T-helper 2 cell treated with Interferon-gamma antibody and Interleukin-4, amounts not matched to agents 100 ng/mL and 5 ng/mL, for 36 hours (primary cell): ENCODE data around the gene SULT1C3. TPM values are rescaled to one million over a fixed set of nuclear protein-coding genes. Genes with fewer than 3 reads are reported as not detected.

Experiments
- intact Hi-C: fragments of 100-400 bp; cut with micrococcal nuclease; formaldehyde crosslinking; loops from one replicate; pipeline ENCODE4 v1.15.1; 2023
- total RNA-seq: library from RNA; stranded (reverse); gene quantifications from 2 replicates; pipeline ENCODE4 v1.2.3, GENCODE V29; 2022

The SULT1C3 gene
- total RNA-seq = not detected in 2 replicates

DNA sequence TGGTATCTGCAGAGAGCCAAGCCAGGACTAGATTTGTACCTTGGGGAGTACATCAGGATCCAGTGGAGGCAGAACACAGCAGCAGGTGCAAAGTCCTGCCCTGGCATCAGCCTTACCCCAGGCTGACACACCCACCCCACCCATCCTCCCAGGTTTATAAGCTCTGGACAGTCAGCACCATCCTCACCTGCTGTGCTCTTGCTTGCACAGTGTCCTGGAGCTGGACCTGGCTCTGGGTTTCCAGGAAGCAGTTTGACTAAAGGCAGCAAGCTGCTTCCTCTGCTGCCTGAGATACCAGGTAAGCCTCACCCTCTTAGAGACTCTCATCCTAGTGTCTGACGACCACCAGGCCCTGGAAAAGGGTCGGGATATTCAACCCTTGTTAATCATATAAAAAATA is at the start of gene SULT1C3:
Gene SULT1C3, plus strand, starts transcription at position 183 of the 400 bp plus-strand sequence. CDS start 7,227 bp downstream, outside the sequence.
- intact Hi-C loops = no loop called here

DNA sequence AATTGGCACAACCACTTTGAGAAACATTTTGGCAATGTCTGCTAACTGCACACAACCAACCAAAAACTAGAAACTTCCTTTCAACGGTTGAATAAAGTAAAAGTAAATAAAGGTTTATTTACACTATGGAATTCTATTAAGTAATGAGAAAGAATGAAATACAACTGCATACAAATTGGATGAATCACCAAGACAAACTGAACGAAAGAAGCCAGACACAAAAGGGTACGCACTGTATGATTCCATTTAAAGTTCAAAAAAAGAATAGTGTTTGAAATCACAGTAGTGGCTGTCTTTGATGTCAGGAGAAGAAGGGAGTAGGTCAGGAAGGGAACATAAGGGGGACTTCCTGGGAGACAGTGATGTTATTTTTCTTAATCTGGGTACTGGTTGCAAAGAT is 46.5 kb upstream of the SULT1C3 start:
- intact Hi-C loops = no loop called here

DNA sequence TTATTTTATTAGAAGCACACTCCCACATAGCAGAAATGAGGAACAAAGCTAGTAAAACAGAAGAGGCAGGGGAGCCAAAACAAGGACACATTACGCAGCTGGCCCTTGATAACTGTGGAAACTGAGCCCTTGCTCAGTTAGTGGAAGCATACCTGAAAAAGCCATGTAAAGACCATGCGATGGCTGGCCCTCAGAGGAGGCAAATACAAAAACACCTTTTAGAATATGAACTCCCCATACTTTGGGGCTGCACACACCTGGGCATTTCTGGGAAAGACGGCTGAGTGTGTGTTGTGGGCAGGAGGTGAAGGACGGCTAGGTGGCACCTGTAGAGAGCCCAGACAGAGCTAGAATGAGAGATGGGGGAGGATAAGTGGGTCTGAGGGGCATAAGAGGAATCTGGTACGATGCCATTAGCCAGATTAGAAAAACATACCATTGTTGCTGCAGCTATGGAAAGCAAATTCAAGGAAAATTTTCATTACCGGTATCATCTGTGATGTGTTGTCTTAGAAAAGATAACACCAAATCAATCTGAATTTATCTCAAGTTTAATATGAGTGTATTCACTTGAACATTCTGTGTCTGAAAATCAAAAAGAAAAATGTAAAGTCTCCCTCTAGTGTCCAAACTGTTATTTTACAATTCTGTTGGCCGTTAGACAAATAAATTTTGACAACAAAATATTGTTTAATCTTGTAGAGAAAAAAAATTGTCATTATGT is 45.2 kb upstream of the SULT1C3 start:
- intact Hi-C loops = no loop called here

DNA sequence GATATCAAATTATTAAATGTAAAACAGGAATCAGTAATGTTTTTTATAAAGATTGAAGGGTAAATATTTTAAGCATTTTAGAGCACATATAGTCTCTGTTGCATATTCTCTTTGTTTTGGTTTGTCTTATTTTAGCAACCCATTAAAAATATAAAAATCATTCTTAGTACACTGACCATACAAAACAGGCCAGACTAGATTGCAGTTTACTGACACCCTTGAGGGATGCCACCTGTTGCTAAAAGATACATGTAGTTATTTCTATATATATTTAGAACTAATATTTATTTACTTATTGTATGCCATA is 44.7 kb upstream of the SULT1C3 start:
- intact Hi-C loops = no loop called here

DNA sequence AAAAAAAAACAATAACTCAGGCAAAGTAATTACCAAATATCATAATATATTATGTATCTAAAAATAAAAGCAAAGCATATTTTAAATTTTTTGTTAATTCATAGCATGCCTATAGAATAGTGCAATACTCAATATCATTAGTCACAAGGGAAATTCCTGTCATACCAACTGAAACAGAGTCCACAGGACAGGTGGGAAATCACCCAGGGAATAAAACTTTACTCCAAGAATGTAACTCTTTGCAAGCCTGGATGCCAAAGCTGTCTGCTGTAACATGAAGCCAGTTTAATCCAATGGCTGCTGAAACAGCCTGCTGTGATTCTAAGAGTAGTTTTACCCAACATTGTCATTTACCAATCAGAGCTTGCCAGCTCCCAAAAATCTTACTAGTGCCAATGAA is 40.0 kb upstream of the SULT1C3 start:
- intact Hi-C loops = no loop called here

DNA sequence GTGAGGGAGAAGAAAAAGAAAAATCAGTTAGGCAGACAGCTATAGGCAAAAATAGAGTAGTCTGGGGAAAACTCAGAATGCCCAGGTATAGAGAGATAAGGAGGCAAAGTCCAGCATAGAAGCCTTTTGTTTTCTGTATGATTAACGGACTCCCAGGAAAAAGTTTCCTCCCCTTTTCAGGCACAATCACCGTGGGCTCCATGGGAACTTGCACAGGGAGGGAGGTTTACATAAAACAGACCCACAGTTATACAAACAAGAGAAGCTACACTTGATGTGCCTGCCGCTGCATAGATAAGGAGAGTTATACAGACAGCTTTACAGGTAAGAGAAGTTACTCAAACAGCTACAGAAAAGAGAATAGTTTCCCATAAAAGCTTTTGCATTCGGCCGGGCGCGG is 39.2 kb upstream of the SULT1C3 start:
- intact Hi-C loops = no loop called here

DNA sequence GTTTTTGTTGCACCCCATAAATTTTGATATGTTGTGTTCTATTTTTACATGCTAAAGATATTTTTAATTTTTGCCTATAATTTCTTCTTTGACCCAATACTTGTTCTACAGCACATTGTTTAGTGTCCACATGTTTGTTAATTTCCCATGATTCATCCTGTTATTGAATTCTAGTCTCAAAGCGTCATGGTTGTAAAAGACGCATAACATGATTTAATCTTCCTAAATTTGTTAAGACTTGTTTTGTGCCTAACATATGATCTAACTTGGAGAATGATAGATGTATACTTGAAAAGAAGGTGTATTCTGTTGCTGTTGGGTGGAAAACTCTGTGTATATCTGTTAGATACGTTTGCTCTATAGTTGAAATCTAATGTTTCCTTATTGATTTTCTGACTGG is 27.1 kb upstream of the SULT1C3 start:
- intact Hi-C loops = no loop called here

DNA sequence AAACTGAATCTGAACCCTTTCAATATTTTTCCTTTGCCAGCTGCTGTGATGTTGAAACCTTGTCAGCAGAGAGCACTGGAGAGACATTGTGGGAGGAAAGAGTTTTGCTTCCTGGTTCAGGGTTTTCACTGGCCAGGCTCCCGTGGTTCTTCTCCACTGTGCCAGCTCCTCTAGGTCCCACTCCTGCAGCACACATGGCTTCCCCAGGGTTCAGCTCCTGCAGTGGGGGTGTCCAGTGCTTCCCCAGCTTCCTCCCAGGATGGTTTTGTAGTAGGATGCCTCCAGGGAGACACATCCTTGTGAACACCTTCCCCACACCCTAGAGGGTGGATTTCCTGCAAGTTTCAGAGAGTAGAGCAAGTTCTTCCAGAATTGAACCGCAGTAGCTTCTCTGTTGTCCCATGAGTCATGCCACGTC is 24.0 kb upstream of the SULT1C3 start:
- intact Hi-C loops = no loop called here

DNA sequence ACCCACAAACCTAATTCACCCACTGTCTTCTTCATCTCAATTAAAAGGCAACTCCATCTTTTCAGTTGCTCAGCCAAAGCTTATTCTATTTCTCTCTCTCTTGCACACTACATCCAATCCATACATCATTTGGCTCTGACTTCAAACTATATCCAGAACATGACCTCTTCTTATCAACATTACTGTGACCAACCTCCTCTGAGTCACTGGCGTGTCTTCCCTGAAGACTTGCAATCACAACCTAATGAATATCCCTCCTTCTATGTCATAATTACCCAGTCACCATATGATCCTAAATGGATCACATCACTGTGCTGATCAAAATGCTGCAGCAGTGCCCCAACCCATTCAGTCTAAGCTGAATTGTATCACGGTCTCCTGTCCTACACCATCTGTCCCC is 22.6 kb upstream of the SULT1C3 start:
- intact Hi-C loops = no loop called here

DNA sequence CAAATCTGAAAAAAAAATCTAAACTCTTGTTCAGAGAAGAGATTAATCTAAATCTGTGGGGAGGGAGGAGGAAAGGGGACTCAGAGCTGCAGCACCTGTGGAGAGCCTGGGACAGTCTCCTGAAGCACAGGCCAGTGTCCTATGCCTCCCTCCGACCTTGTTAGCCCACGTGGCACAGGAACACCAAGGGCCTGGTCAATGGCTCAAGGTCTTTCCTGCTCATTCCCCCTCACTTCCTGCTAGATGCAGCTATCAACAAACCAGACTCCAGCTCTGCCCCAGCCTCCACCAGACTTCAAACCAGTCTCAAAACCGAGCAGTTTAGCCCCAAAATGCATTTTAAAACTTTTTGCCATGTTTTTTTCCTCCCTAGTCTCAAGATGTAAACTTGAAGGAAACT is 20.1 kb upstream of the SULT1C3 start:
- intact Hi-C loops = no loop called here

DNA sequence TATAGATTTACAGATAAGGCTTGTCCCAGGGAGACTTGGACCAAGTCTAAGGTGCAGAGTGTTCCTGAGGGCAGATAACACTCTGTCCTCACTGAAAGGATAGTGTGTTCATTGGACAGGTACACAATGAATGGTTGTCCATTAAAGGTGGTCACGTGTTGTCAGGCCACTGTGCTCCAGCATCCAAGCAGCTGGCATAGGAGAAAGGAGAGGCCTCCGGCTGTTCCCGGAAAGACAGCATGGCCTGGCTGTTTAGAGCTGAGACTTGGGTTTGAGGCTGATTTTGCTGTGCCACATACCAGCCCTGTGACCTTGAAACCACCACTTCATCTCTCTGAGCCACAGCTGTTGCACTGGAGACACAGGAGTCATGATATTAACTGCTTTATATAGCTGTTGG is 19.6 kb upstream of the SULT1C3 start:
- intact Hi-C loops = no loop called here

DNA sequence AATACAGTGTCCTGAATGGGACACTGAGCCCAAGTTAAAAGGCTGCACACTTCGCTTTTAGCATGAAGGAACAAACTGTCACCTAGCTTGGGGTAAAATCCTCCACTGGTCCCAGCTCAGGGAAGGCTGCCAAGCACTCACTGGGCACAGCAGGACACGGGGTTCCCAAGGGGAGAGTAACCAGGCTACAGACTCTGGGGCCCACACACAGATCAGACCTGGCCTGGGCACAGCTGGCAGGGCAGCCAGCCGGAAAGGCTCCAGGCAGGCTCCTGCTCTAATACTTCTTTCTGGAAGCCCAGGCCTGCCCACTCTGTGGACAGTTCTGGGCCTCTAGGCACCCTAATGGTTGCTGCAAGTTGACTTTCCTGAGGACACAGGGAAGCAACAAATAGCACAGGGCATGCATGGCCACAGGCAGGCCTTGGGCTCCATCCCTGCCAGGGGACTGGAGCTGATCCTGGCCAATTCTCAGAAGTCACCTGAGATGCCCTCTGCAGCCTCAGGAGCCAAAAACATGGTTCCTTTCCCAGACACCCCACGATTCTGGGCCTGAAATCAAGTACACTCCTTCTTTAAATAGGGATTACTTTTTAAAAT is 18.7 kb upstream of the SULT1C3 start:
- intact Hi-C loops = no loop called here

DNA sequence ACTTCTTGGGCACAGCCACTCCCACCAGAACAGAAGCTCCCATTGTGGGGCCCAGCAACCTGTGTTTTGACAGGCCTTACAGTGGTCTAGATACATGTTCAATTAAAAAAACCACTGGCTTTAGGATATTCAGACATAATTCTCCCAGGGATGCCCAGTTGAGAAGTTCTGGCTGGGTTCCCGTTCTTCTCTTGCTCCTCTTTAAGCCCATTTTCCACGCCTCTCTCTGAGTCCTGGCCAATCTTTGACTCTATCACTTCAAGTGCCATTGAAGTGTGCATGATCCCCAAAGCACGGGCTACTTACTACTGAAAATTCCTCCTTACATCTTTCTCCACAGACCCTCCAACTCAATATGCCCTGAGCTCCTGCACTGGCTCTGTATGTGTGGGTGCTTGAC is 17.5 kb upstream of the SULT1C3 start:
- intact Hi-C loops = no loop called here

DNA sequence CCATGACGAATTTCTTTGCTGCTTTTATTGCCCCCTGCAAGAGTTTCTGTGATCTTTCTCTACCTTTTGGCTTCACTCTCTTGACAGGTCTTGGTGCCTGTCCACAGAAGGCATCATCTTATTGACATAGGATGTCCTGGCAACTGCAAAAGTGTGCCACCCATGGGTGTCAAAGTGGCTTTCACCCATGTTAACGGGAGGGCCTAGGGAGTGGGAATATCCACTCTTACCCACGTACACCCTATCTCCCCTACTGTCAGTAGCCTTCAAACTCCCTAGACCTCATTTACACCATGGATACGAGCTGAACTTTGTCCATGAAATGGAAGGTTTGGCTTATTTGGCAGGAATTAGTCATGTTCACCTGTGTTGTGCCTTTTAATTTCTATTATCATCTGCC is 16.2 kb upstream of the SULT1C3 start:
- intact Hi-C loops = no loop called here

DNA sequence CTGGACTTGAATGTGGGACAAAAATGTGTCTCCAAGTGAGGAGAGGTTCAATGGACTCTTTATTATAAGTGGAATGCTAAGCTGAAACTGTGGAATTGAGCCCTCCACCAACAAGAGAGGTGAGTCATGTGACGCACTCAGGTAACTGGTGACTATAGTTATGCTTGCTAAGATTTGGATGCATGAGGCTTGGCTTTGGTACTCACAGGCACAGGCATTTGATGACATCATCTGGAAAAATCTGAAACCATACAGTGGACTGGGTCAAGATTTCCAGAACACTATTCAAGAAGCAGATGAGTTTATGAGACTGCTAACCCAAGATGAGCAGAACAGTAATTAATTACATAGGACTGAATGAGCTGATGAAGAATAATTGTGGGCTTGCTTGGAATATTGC is 15.7 kb upstream of the SULT1C3 start:
- intact Hi-C loops = no loop called here

DNA sequence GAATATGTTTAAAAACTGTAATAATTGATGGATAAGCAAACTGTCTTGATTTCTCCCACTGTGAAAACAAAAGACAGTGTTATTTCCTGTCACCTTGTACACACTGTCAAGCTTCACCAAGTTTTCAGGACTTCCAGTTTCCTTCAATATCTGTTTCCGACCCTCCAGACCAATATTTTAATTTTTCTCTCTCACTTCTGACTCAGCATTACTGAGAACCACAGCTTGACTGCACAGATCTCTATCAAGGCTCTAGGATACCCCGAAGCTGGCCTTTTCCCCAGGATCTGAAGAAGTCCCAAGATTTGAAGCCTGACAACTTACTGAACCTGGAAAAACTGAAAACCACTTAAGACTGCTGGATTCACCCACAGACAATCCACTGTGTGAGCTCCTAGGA is 13.2 kb upstream of the SULT1C3 start:
- intact Hi-C loops = no loop called here

DNA sequence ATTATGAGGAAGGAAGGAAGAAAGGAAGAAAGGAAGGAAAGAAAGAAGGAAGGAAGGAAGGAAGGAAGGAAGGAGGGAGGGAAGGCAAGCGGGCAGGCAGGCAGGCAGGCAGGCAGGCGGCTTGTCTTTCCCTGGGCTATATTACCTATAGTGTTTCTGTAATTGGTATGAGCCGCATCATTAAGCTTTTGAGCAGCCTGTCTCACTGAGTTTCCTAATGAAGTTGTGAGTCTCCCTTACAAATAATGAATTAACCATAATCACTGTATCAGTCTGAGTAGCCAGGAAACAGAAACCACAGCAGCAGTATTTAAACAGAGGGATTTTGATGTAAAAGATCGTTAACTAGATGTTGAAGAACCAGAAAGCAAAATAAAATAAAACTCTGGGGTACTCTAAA is 11.8 kb upstream of the SULT1C3 start:
- intact Hi-C loops = no loop called here

DNA sequence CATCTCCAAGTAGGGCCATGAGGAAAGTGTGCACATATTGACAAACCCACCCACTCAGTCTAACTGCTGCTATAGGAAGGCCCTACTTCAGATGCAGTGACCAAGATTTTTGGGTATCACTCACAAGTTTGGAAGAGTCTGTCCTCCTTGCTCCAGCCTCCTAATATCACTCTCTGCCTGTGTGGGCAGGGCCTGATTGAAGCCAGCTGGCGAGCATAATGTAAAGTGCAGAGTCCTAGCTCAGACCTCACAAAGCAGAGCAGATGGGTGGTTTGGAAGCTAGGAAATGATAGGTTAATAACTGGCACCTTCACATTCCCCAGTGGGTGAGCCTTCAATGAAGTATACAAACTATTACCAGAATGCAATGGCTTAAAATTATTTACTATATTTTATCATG is 11.2 kb upstream of the SULT1C3 start:
- intact Hi-C loops = no loop called here

DNA sequence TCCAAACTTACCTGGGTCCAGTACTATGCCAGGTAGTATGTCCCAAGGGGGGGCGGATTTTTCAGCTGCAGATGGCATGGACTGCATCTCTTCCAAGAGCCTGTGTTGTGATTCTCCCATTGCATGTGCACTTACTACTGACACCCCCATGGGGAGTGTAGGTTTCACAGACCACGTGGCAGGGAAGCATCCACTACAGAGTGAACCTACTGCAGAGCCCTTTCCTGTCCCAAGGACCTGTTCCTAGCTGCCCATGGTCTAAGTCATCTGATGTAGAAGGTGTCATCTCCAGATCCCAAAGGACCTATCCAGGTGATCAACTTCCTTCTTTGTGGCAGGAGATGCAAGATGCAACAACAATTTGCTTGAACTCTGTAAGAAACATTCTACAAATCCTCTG is 9.9 kb upstream of the SULT1C3 start:
- intact Hi-C loops = no loop called here

DNA sequence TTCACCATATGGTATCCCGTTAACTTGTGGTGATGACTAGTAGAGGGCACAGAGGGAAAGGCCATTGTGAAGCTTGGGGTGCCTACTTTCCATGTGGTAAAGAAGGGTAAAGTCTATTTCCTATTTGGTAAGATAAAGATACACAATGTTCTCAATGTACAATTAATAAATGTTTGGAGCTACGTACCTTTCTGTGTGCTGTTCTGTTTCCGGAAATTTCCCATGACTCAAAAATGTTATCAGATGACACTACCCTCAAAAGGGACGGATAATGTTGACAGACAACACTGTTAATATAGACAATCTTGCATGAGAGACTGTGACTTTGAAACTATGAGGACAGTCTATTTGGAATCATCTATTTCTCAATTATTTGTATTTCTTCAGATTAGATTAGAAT is 4.2 kb upstream of the SULT1C3 start:
- intact Hi-C loops = no loop called here

DNA sequence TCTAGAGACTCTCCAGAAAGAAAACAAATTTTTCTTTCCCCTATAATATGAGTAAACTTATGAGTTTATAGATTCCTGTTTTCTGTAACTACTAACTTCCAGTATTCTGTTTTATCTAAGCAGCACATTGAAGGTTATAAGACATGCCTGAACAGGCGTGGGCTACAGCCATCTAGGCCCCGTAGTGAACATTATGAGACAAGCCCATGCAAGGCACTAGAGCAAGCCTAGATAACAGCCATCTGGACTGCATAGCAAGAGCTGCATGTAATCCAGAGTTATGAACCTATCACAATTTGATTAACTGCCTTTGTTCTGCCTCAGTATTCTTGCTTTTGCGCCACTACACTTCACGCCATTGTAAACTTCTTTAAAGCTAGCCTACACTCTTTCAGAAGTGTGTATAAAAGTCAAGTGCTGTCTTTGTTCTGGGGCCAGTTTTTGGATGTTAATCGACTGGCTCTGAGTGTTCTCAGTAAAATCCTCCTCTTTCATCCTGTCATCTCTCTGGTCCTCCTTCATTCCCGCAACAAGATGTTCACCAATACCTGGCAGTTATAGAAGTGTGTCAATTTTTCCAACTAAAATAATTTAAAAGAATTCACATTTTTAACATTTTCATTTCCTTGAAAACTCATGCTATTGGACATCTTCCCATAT is 3.0 kb upstream of the SULT1C3 start:
- intact Hi-C loops = no loop called here

DNA sequence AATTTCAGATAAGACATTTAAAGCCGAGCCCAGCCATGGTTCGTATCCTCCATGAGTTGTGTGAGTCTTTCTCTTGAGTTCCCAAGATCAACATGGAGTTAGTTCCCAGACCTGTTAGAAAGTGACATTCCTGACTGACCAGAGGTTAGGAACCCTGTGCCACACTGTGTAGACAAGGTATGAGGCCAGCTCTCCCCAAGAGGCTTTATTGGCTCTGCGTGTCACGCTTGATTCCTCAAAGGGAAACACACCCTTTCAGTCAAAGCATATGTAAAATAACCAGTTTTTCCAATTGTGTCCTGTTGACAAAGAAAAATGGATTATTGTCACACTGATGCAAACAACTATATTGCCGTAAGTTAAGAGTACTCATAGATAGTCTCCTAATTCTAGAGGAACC is 1.2 kb downstream of the SULT1C3 start:
- intact Hi-C loops = no loop called here

DNA sequence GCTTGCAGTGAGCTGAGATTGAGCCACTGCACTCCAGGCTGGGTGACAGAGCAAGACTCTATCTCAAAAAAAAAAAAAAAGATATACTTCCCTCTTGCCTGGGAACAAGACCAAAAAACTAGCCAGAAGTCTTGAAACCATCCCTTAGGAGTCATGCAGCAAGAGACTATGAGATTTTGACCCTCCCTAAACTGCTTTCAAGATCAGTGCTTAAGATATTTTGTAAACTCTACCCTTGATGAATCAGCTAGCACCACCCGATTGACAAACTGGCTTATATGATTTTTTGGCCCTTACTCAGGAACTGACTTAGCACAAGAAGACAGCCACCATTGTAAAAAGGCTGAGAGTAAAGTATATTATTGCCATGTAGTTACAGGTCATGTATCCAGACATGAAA is 3.8 kb downstream of the SULT1C3 start:
- intact Hi-C loops = no loop called here
